ENCODE data around the gene KLHL35.
A peak's percentile ranks its signal among the peaks of the same experiment; 100 is the strongest.
"Not testable (repeated sequence)": the region's sequence is repeated elsewhere in the genome, so short reads cannot be mapped to it uniquely, and the experiment has no call there.

Gene KLHL35

GRCh38 chr11:75388386-75389275 lies 44.4 kb downstream of the KLHL35 start:
- DNase-seq (ENCODE audit: low spot score): peak; percentile 89

DNA sequence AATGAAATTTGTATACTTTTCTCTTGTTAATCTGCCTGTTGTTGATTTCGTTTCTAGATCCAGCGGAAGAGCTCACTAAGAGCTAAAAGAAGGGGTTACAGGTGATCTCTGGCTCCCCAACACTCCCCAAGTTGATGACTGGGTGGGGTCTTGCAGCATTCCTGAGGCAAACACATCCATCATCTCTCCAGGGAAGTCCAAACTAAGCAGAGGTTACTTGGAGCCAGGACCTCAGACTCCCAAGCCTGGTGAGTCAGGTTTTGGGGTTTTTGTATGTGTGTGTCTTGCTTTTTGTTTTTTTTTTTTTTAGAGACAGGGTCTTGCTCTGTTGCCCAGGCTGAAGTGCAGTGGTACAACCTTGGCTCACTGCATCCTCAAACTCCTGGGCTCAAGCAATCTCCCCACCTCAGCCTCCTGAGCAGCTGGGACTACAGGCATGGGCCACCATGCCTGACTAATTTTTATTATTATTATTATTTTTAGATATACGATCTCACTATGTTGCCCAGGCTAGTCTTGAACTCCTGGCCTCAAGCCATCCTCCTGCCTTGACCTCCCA lies 45.2 kb downstream of the KLHL35 start:
- DNase-seq (ENCODE audit: low spot score): no peak

DNA sequence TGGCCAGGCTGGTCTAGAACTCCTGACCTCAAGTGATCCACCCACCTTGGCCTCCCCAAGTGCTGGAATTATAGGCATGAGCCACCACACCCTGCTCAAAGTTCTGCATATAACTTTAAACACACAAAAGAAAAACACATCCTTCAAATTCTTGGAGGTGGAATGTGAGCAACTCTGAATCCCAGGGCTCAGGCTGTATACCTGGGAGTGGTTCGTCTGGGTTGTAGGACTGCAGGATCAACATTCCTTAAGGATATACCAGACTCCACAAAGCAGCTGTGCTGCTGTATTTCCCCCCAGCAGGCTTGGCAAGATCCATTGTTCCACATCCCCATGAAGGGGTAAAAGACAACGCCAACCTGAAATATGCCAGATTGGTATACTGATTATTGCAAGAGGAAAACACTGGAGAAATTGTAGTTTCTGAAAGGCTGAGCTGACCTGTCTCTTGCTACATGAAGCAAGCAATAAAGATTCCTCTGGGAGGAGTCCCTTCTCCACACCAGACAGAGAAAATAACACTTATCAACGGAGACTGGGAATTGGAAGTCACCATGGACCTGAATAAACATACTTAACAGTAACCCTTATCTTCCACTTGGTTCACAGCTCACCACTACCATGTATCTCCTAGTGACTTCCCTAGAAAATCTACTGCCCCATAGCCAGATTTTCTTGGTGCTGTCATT lies 45.9 kb downstream of the KLHL35 start:
- DNase-seq (ENCODE audit: low spot score): no peak

DNA sequence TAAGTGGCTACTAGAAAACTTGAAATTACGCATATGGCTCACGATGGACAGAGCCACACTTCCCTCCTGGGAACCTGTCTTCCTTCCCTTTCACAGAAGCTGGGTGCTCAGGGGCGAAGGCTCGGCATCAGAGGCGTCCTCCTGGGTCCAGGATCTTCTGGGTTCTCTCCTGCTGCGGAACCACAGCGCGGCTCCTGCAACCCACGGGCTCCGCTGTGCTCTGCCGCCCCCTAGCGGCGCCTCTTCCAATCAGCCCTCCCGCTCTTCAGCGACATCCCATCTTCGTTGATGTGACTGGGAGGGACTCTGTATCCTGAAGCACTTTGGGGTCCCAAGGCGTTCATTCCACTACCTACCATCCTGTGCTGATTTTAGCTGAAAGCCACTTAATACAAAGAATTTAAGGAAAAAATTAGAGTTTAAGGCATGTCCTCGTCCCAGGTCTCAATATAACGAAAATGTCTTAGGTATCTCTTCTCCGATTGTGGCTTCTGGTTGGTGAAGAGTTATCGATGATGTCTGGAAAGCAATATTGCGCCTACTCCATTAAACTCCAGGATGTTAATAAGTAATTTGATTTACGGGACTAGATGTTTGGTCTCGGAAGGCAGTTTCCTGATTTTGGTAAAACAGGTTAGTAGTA lies 48.4 kb downstream of the KLHL35 start:
- peak; percentile 80 for DNase-seq (ENCODE audit: low spot score)

DNA sequence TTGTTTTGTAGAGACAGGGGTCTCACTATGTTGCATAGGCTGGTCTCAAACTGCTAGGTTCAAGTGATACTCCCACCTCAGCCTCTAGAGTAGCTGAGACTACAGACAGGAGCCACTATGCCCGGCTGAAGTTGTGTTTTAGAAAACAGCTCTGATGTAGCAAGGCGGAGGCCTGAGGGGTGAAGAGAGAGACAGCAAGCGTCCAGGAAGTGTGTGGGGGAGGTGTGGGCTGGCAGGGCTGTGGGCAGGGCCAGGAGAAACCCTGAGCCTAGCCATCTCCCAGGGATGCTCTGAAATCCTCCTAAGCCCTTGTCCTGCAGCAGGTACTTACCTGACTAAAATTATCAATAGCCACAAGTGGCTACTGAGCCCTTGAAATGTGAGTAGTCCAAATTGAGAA lies 49.8 kb downstream of the KLHL35 start:
- DNase-seq (ENCODE audit: low spot score): no peak

- DNase-seq (ENCODE audit: low spot score): no peak
Measured at GRCh38 chr11:75380716-75381420, 52.1 kb downstream of the KLHL35 start.

DNA sequence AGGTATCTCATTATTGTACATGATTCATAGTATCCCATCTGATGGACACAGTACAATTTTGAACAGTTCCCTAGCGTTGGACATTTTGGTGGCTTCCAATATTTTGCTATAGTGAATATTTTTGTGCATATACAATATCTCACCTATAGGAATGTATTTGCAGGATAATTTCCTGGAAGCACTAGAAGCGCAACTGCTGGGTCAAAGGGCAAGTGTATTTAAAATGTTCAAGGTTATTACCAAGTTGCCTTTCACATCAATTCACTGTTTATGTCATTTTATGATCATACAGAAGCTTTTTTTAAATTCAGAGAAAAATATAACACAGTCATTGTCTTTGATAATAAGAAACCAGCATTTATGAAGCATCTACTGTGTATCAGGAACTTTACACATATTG lies 52.8 kb downstream of the KLHL35 start:
- no peak for DNase-seq (ENCODE audit: low spot score)

DNA sequence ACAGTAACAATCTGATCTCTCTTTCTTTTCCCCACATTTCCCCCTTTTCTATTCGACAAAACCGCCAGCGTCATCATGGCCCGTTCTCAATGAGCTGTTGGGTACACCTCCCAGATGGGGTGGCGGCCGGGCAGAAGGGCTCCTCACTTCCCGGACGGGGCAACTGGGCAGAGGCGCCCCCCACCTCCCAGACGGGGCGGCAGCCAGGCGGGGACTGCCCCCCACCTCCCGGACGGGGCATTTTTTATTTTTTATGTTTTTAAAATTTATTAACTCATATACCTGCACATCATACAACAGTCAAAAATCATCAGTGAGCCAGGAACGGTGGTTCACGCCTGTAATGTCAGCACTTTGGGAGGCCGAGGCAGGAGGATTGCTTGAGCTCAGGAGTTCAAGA lies 54.2 kb downstream of the KLHL35 start:
- not testable (repeated sequence) for DNase-seq (ENCODE audit: low spot score)

DNA sequence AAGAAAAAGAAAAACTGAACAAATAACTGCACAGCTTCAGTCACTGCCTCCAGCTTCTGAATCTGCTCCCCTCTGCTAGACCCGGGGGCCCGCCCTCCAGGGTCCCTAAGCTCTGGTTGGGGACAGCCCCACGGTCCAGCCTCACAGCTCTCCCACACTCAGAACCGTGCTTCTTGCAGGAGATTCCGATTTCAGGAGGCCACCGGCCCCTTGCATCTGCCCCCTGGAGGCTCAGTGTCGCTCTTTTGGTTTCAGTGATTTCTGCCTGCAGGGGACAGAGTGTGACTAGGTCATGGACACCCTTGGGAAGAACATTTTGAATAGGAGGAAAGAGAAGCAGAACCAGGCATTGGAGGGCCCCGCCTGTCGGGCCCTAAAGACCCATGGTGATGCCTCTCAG lies 56.8 kb downstream of the KLHL35 start:
- DNase-seq (ENCODE audit: low spot score): no peak

GRCh38 chr11:75375626-75376025 lies 57.4 kb downstream of the KLHL35 start:
- no peak for DNase-seq (ENCODE audit: low spot score)

DNA sequence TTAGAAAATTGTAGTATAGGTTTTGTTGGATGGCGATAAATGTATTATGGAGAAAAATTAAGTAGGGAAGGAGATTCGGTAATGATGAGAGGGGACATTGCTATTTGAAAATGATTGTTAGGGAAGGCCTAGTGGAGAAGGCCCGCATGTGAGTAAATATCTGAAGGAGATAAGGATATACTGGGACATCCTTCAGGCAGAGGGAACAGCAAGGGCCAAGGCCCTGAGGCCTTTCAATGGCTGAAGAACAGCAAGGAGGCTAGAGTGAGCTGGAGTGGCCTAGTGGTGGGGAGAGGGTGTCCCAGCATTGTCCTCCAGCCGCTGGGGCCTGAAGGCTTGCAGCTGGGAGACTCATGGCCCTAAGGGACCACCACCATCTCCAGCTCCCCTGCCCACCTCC lies 58.4 kb downstream of the KLHL35 start:
- DNase-seq (ENCODE audit: low spot score): no peak

GRCh38 chr11:75373201-75373600 lies 59.8 kb downstream of the KLHL35 start:
- no peak for DNase-seq (ENCODE audit: low spot score)
